22Rv1 (cell line): ENCODE measurements around the gene MMP26.

Experiments used
- CTCF ChIP-seq: fragments of 450-650 bp; IDR thresholded peaks from 2 replicates; pipeline ENCODE4 v1.5.1; 2017; ENCODE audit warnings: mild to moderate bottlenecking
- ZFX ChIP-seq: fragments of 450-650 bp; IDR thresholded peaks from 2 replicates; pipeline ENCODE4 v1.6.1; 2017; ENCODE audit warnings: antibody characterized with exemption, borderline replicate concordance

DNA sequence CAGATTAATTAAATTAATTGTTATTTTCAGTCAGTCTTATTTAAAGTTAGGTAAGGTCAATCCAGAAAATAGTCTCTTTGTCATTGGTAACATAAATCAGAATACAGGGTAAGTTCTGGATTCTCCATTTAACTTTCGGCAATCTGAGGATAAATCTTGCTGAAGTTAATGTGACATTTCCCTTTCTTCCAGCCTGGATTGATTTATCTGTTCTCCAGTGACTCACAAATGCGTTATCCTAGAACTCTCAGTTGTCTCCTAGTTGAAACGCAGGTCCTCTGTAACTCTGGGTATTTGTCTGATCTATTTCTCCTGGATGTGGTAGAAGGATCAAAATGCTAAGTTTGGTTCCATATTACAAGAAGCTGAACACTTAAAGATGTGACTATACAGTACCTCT is 39.8 kb upstream of the MMP26 start:
- no peak for TF ChIP-seq CTCF
- TF ChIP-seq ZFX = no peak
